ENCODE measurements around the gene TNIP3. TPM values are rescaled to one million over a fixed set of nuclear protein-coding genes. Genes with fewer than 3 reads are reported as not detected.

TNIP3 gene
- total RNA-seq, 2 experiments from 2014 or later = 1.0 TPM; not detected in 1

GRCh38 chr4:121118344-121118743, 45.8 kb downstream of the TNIP3 start:
- intact Hi-C loops (cut with micrococcal nuclease; ENCODE audit: unreplicated experiment) = no loop called here
- Histone ChIP-seq H3K9me3 (ENCODE audit: low read length) (no peaks in the 10 kb centered on the region), H3K27ac (ENCODE audit: low read depth, low read length, poor library complexity, severe bottlenecking) (no peak overlapping the region), H3K9me2 (ENCODE audit: insufficient read depth, low read length) (no peaks in the 10 kb centered on the region), H3K4me1 (ENCODE audit: insufficient read depth, low read length, poor library complexity, severe bottlenecking) (no peaks in the 10 kb centered on the region), H3K4me2 (ENCODE audit: low read length) (no peak overlapping the region), H3K36me3 (ENCODE audit: insufficient read depth, low read length) (no peaks in the 10 kb centered on the region), H3K79me2 (ENCODE audit: insufficient read depth, low read depth, low read length) (no peaks in the 10 kb centered on the region), H4K20me1 (ENCODE audit: insufficient read depth, low read length) (no peaks in the 10 kb centered on the region), H3K4me3 (ENCODE audit: low read depth, low read length, poor library complexity, severe bottlenecking) (no peak overlapping the region), H2AFZ (ENCODE audit: low read length) (no peak overlapping the region)
- no TSS peak for BruUV-seq (replicated peaks)
- ChIA-PET POLR2A (interaction anchor here (0.6 to 1.4 kb wide), 5 partner anchors 15 to 1414 kb away, joined by 3 to 5 read pairs (median 4); no protein-coding TSS in a partner anchor), CTCF (ENCODE audit: unreplicated experiment) (no interaction called here)
- TF ChIP-seq, protein P1, sequence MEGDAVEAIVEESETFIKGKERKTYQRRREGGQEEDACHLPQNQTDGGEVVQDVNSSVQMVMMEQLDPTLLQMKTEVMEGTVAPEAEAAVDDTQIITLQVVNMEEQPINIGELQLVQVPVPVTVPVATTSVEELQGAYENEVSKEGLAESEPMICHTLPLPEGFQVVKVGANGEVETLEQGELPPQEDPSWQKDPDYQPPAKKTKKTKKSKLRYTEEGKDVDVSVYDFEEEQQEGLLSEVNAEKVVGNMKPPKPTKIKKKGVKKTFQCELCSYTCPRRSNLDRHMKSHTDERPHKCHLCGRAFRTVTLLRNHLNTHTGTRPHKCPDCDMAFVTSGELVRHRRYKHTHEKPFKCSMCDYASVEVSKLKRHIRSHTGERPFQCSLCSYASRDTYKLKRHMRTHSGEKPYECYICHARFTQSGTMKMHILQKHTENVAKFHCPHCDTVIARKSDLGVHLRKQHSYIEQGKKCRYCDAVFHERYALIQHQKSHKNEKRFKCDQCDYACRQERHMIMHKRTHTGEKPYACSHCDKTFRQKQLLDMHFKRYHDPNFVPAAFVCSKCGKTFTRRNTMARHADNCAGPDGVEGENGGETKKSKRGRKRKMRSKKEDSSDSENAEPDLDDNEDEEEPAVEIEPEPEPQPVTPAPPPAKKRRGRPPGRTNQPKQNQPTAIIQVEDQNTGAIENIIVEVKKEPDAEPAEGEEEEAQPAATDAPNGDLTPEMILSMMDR (conservative IDR thresholded peaks at IDR 0.05; ENCODE audit: low read length) = no peak
- TF ChIP-seq EZH2phosphoT487 (IDR thresholded peaks at IDR 0.05; ENCODE audit: borderline replicate concordance, low read depth, low read length) = no peak
- no peak for DNase-seq (ENCODE audit: low spot score)

DNA sequence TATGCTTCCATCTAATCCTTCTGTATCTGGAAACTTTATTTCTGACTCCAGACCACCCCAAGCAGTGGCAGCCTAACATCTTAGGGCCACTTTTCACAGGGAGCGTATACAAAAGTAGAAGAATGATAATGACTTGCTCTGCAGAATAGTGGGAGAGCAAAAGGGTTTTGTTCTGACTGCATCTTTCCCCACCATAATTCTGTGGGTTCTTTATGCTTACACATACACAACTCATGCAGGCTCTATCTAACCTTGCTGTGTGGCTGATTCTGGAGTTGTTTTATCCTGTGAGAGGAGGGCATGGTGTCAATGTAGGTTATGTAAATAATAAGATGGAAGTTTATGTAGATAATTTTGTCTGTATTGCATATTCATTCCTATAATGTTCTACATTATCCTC, 49.4 kb downstream of the TNIP3 start:
- no TSS peak for BruUV-seq (replicated peaks)
- intact Hi-C loops (cut with micrococcal nuclease; ENCODE audit: unreplicated experiment) = no loop called here

GRCh38 chr4:121112530-121112929, 51.6 kb downstream of the TNIP3 start:
- ChIA-PET POLR2A (no interaction called here), CTCF (ENCODE audit: unreplicated experiment) (no interaction called here)
- H3K36me3 ChIP-seq (ENCODE audit: insufficient read depth, low read length) = no peaks in the 10 kb centered on the region
- H3K9me2 ChIP-seq (ENCODE audit: insufficient read depth, low read length) = no peaks in the 10 kb centered on the region
- intact Hi-C loops (cut with micrococcal nuclease; ENCODE audit: unreplicated experiment) = no loop called here
- no peaks in the 10 kb centered on the region for H3K9me3 ChIP-seq (ENCODE audit: low read length)
- no peak for DNase-seq (ENCODE audit: low spot score)
- H4K20me1 ChIP-seq (ENCODE audit: insufficient read depth, low read length) = no peaks in the 10 kb centered on the region
- H3K4me3 ChIP-seq (ENCODE audit: low read depth, low read length, poor library complexity, severe bottlenecking) = no peak overlapping the region
- BruUV-seq (replicated peaks) = no TSS peak
- H3K27ac ChIP-seq (ENCODE audit: low read depth, low read length, poor library complexity, severe bottlenecking) = no peak overlapping the region
- no peaks in the 10 kb centered on the region for H3K4me1 ChIP-seq (ENCODE audit: insufficient read depth, low read length, poor library complexity, severe bottlenecking)
- no peak overlapping the region for H3K4me2 ChIP-seq (ENCODE audit: low read length)
- H2AFZ ChIP-seq (ENCODE audit: low read length) = no peak overlapping the region
- TF ChIP-seq, protein P1 (conservative IDR thresholded peaks at IDR 0.05; ENCODE audit: low read length) = peak; percentile 80
- no peak for TF ChIP-seq EZH2phosphoT487 (IDR thresholded peaks at IDR 0.05; ENCODE audit: borderline replicate concordance, low read depth, low read length)
- H3K79me2 ChIP-seq (ENCODE audit: insufficient read depth, low read depth, low read length) = no peaks in the 10 kb centered on the region

More for the DNA sequence above, 49.4 kb downstream of the TNIP3 start:
- Histone ChIP-seq H3K4me2 (ENCODE audit: low read length) (no peak overlapping the region), H3K4me3 (ENCODE audit: low read depth, low read length, poor library complexity, severe bottlenecking) (no peak overlapping the region), H3K9me3 (ENCODE audit: low read length) (no peaks in the 10 kb centered on the region), H3K4me1 (ENCODE audit: insufficient read depth, low read length, poor library complexity, severe bottlenecking) (no peaks in the 10 kb centered on the region), H3K36me3 (ENCODE audit: insufficient read depth, low read length) (no peaks in the 10 kb centered on the region), H2AFZ (ENCODE audit: low read length) (no peak overlapping the region), H3K79me2 (ENCODE audit: insufficient read depth, low read depth, low read length) (no peaks in the 10 kb centered on the region), H4K20me1 (ENCODE audit: insufficient read depth, low read length) (no peaks in the 10 kb centered on the region), H3K27ac (ENCODE audit: low read depth, low read length, poor library complexity, severe bottlenecking) (no peak overlapping the region), H3K9me2 (ENCODE audit: insufficient read depth, low read length) (no peaks in the 10 kb centered on the region)
- POLR2A ChIA-PET = no interaction called here
- CTCF ChIA-PET (ENCODE audit: unreplicated experiment) = no interaction called here
- TF ChIP-seq, protein P1 (conservative IDR thresholded peaks at IDR 0.05; ENCODE audit: low read length) = no peak
- TF ChIP-seq EZH2phosphoT487 (IDR thresholded peaks at IDR 0.05; ENCODE audit: borderline replicate concordance, low read depth, low read length) = no peak
- no peak for DNase-seq (ENCODE audit: low spot score)

Measured in OCI-LY7 (cell line).